HG03439 (cell line): ENCODE measurements around the gene TULP4.
"Not testable (repeated sequence)": the region's sequence is repeated elsewhere in the genome, so short reads cannot be mapped to it uniquely, and the experiment has no call there.

Experiments
- ATAC-seq: cut with Tn5 transposase; IDR thresholded peaks from one replicate; pipeline ENCODE4 v1.9.1; 2021; ENCODE audit warnings: mild to moderate bottlenecking, moderate library complexity; ENCODE audit not compliant: unreplicated experiment

Gene TULP4

GRCh38 chr6:158517581-158517980, 205.3 kb downstream of the TULP4 start:
- no peak for ATAC-seq

- ATAC-seq, result peak; percentile 78
Measured at GRCh38 chr6:158518191-158519127, 206.2 kb downstream of the TULP4 start.

- ATAC-seq, result no peak
Measured at GRCh38 chr6:158519300-158519699, 207.0 kb downstream of the TULP4 start.

- no peak for ATAC-seq
Measured at GRCh38 chr6:158519761-158520160, 207.5 kb downstream of the TULP4 start.

- ATAC-seq, result not testable (repeated sequence)
Measured at GRCh38 chr6:158520975-158521374, 208.7 kb downstream of the TULP4 start.

GRCh38 chr6:158521759-158522158, 209.5 kb downstream of the TULP4 start:
- no peak for ATAC-seq

GRCh38 chr6:158522616-158523015, 210.4 kb downstream of the TULP4 start:
- no peak for ATAC-seq

GRCh38 chr6:158524311-158524710, 212.0 kb downstream of the TULP4 start:
- no peak for ATAC-seq

GRCh38 chr6:158527858-158528257, 215.6 kb downstream of the TULP4 start:
- ATAC-seq, result not testable (repeated sequence)

- ATAC-seq, result no peak
Measured at GRCh38 chr6:158528826-158529225, 216.6 kb downstream of the TULP4 start.

GRCh38 chr6:158529629-158530028, 217.4 kb downstream of the TULP4 start:
- ATAC-seq, result no peak

GRCh38 chr6:158531566-158531965, 219.3 kb downstream of the TULP4 start:
- no peak for ATAC-seq

- no peak for ATAC-seq
Measured at GRCh38 chr6:158531970-158532369, 219.7 kb downstream of the TULP4 start.

GRCh38 chr6:158536084-158536890, 224.0 kb downstream of the TULP4 start:
- ATAC-seq, result no peak

- no peak for ATAC-seq
Measured at GRCh38 chr6:158536891-158537798, 224.9 kb downstream of the TULP4 start.

- ATAC-seq, result no peak
Measured at GRCh38 chr6:158538741-158539140, 226.5 kb downstream of the TULP4 start.

- ATAC-seq, result no peak
Measured at GRCh38 chr6:158539413-158539812, 227.1 kb downstream of the TULP4 start.

- no peak for ATAC-seq
Measured at GRCh38 chr6:158539881-158540280, 227.6 kb downstream of the TULP4 start.

GRCh38 chr6:158543606-158544185, 231.4 kb downstream of the TULP4 start:
- ATAC-seq, result no peak

GRCh38 chr6:158544428-158544827, 232.2 kb downstream of the TULP4 start:
- ATAC-seq, result no peak
